Measurements from ENCODE around the gene RHBDD1. TPM values are rescaled to one million over a fixed set of nuclear protein-coding genes. Genes with fewer than 3 reads are reported as not detected.

The RHBDD1 gene
- total and polyA plus RNA-seq, 12 donors = 4.5 to 57.1 (median 33.7) TPM

- 78 to 81% methylated on average over 2 of the region's 2 CpGs for WGBS, 2 donors
- Histone ChIP-seq H3K27ac (no peak overlapping the region), H3K4me3 (no peak overlapping the region), H3K9me3 (no peaks in the 10 kb centered on the region), H3K4me1 (peaks cover 0 to 6% (median 0%) of the 10 kb centered on the region in 9 donors), H3K36me3 (peaks cover 0 to 58% (median 13%) of the 10 kb centered on the region in 9 donors), H3K27me3 (no peaks in the 10 kb centered on the region)
- ATAC-seq (no peak), DNase-seq (no peak)
- intact Hi-C loops (cut with DNase I) = loop anchor here in 1 of 10 donors (10.0 kb wide), 1 partner anchor 1115 kb away; no protein-coding TSS in a partner anchor
- no peak for TF ChIP-seq CTCF (IDR thresholded peaks at IDR 0.05)
Measured at GRCh38 chr2:226999661-227000060, 163.8 kb downstream of the RHBDD1 start.

GRCh38 chr2:227000123-227000522, 164.3 kb downstream of the RHBDD1 start:
- Histone ChIP-seq H3K27me3 (no peaks in the 10 kb centered on the region), H3K4me3 (no peak overlapping the region), H3K9me3 (no peaks in the 10 kb centered on the region), H3K4me1 (peaks cover 0 to 6% (median 0%) of the 10 kb centered on the region in 9 donors), H3K27ac (no peak overlapping the region), H3K36me3 (peaks cover 0 to 58% (median 13%) of the 10 kb centered on the region in 9 donors)
- intact Hi-C loops (cut with DNase I) = no loop called here
- DNase-seq (no peak), ATAC-seq (no peak)
- TF ChIP-seq CTCF (IDR thresholded peaks at IDR 0.05) = no peak
- WGBS, 2 donors = 93 to 98% methylated on average over 2 of the region's 2 CpGs

- no peak for DNase-seq
- Histone ChIP-seq H3K27ac (no peak overlapping the region), H3K27me3 (no peaks in the 10 kb centered on the region), H3K4me1 (no peaks in the 10 kb centered on the region), H3K36me3 (peaks cover 0 to 45% (median 4%) of the 10 kb centered on the region in 9 donors), H3K9me3 (no peaks in the 10 kb centered on the region), H3K4me3 (no peak overlapping the region)
- 92 to 93% methylated on average over 6 of the region's 6 CpGs for WGBS, 2 donors
- no peak for TF ChIP-seq CTCF (IDR thresholded peaks at IDR 0.05)
- intact Hi-C loops (cut with DNase I) = no loop called here
- ATAC-seq = no peak
Measured at GRCh38 chr2:227004482-227004881, 168.6 kb downstream of the RHBDD1 start.

- Histone ChIP-seq H3K27me3 (no peaks in the 10 kb centered on the region), H3K9me3 (no peaks in the 10 kb centered on the region), H3K27ac (no peak overlapping the region), H3K4me1 (no peaks in the 10 kb centered on the region), H3K36me3 (peaks cover 0 to 35% (median 0%) of the 10 kb centered on the region in 9 donors), H3K4me3 (no peak overlapping the region)
- intact Hi-C loops (cut with DNase I) = no loop called here
- no peak for ATAC-seq
- no peak for DNase-seq
- TF ChIP-seq CTCF (IDR thresholded peaks at IDR 0.05) = no peak
- WGBS, 2 donors = 91% methylated on average over 16 of the region's 16 CpGs
Measured at GRCh38 chr2:227006189-227006897, 170.5 kb downstream of the RHBDD1 start.
